Activated naive CD4-positive, alpha-beta T cell treated with anti-CD3 and anti-CD28 coated beads, Interleukin-2, amount 50 U/mL, for 24 hours (primary cell): ENCODE measurements around the gene SRM.
"Not testable (repeated sequence)": the region's sequence is repeated elsewhere in the genome, so short reads cannot be mapped to it uniquely, and the experiment has no call there.

Experiments
- H3K27ac Mint-ChIP-seq: one replicate; pipeline ENCODE4 v1.8.0; 2021; ENCODE audit warnings: mild to moderate bottlenecking, mixed read lengths
- H3K27me3 Mint-ChIP-seq: one replicate; pipeline ENCODE4 v1.8.0; 2021; ENCODE audit warnings: mixed read lengths
- H3K36me3 Mint-ChIP-seq: one replicate; pipeline ENCODE4 v1.8.0; 2021; ENCODE audit warnings: mixed read lengths
- H3K4me1 Mint-ChIP-seq: one replicate; pipeline ENCODE4 v1.8.0; 2021; ENCODE audit warnings: mixed read lengths
- H3K4me3 Mint-ChIP-seq: one replicate; pipeline ENCODE4 v1.8.0; 2021; ENCODE audit warnings: mild to moderate bottlenecking, mixed read lengths
- H3K9me3 Mint-ChIP-seq: one replicate; pipeline ENCODE4 v1.8.0; 2021; ENCODE audit warnings: mixed read lengths

The SRM gene

GRCh38 chr1:11019971-11020370 lies 39.8 kb downstream of the SRM start:
- H3K4me3 Mint-ChIP-seq: no peak overlapping the region
- H3K36me3 Mint-ChIP-seq: peaks cover 22% of the 10 kb centered on the region
- peaks cover 46% of the 10 kb centered on the region for H3K4me1 Mint-ChIP-seq
- no peaks in the 10 kb centered on the region for H3K9me3 Mint-ChIP-seq
- H3K27me3 Mint-ChIP-seq: no peaks in the 10 kb centered on the region
- no peak overlapping the region for H3K27ac Mint-ChIP-seq

DNA sequence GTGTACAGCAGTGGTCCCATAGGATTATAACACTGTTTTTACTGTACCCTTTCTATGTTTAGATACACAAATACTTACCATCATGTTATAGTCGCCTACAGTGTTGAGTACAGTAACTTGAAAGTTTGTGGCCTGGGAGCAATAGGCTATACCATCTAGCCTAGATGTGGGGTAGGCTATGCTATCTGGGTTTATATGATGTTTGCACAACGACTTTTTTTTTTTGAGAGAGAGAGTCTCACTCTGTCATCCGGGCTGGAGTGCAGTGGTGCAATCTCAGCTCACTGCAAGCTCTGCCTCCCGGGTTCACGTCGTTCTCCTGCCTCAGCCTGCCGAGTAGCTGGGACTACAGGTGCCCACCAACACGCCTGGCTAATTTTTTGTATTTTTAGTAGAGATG lies 40.5 kb downstream of the SRM start:
- H3K36me3 Mint-ChIP-seq: peaks cover 22% of the 10 kb centered on the region

GRCh38 chr1:11013160-11013531 lies 46.7 kb downstream of the SRM start:
- H3K27me3 Mint-ChIP-seq: no peaks in the 10 kb centered on the region
- H3K9me3 Mint-ChIP-seq: no peaks in the 10 kb centered on the region
- H3K4me1 Mint-ChIP-seq: peaks cover 29% of the 10 kb centered on the region
- peak overlapping the region; percentile 98 for H3K27ac Mint-ChIP-seq
- H3K36me3 Mint-ChIP-seq: peaks cover 9% of the 10 kb centered on the region
- peak overlapping the region; percentile 98 for H3K4me3 Mint-ChIP-seq

More for the DNA sequence above, 40.5 kb downstream of the SRM start:
- not testable (repeated sequence) for H3K4me3 Mint-ChIP-seq, H3K27ac Mint-ChIP-seq, H3K27me3 Mint-ChIP-seq, H3K9me3 Mint-ChIP-seq
- peaks cover 48% of the 10 kb centered on the region for H3K4me1 Mint-ChIP-seq

GRCh38 chr1:11012260-11013159 lies 47.3 kb downstream of the SRM start, which contains the start of gene TARDBP:
Gene TARDBP (plus strand): TSS chr1:11012654. CDS start chr1:11013728, 1,074 bp downstream.
- H3K9me3 Mint-ChIP-seq: no peaks in the 10 kb centered on the region
- H3K4me3 Mint-ChIP-seq: peak within 1 kb of the TSS; percentile 98
- H3K36me3 Mint-ChIP-seq: peaks cover 9% of the 10 kb centered on the region
- peaks cover 29% of the 10 kb centered on the region for H3K4me1 Mint-ChIP-seq
- H3K27me3 Mint-ChIP-seq: no peaks in the 10 kb centered on the region
- peak within 1 kb of the TSS; percentile 99 for H3K27ac Mint-ChIP-seq
